Mammary epithelial cell (primary cell): Measurements from ENCODE around the gene LDLRAP1.

ENCODE experiments used
- EZH2 ChIP-seq: IDR thresholded peaks from 2 replicates; pipeline ENCODE4 v1.6.1; 2012; ENCODE audit warnings: low read length, inconsistent platforms, borderline replicate concordance
- TF ChIP-seq, protein P1 (sequence below), 2 donors: IDR thresholded peaks in 1 of 2; conservative IDR thresholded peaks in 1 of 2; 2 replicates each; pipeline ENCODE4 v1.5.1; 2011 to 2012; ENCODE audit warnings: inconsistent platforms in 2 of 2, low read length in 2 of 2, mild to moderate bottlenecking in 2 of 2, control low read depth in 1 of 2, low read depth in 1 of 2; ENCODE audit not compliant: insufficient read depth in 1 of 2; ENCODE audit errors: extremely low read depth in 1 of 2

DNA sequence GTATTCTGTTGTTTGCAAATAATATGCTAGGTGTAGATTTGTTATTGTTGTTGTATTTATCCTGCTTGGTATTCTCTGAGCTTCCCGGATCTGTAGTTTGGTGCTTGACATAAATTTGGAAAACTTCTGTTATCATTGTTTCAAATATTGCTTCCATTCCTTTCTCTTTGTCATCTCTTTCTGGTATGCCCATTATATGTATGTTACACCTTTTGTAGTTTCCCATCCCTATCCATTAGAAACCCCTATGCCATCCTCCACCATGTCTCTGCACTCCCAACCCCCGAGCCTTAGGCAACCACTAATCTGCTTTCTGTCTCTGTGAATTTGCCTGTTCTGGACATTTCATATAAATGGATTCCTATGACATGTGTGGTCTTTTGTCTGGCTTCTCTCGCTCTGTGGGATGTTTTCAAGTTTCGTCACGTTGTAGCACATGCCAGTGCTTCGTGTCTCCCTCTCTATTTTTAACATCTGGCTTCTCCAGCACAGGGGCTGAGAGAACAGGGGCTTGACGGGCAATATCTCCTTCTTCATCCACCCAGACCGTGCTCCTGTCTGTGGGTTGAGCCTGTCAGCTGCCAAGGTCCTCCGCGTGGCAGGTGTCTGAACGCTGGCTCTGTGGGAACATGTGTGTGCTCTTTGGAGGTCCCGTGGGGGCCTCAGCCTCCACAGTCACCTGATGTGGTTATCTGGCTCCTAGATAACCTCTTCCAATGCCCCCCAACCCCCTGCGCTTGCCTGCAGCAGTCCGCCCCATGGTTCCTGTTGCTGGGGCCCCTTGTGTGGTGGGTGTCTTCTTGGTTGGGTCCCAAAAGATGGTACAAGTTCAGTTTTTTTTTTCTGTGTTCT is 40.3 kb downstream of the LDLRAP1 start:
- TF ChIP-seq, protein P1, sequence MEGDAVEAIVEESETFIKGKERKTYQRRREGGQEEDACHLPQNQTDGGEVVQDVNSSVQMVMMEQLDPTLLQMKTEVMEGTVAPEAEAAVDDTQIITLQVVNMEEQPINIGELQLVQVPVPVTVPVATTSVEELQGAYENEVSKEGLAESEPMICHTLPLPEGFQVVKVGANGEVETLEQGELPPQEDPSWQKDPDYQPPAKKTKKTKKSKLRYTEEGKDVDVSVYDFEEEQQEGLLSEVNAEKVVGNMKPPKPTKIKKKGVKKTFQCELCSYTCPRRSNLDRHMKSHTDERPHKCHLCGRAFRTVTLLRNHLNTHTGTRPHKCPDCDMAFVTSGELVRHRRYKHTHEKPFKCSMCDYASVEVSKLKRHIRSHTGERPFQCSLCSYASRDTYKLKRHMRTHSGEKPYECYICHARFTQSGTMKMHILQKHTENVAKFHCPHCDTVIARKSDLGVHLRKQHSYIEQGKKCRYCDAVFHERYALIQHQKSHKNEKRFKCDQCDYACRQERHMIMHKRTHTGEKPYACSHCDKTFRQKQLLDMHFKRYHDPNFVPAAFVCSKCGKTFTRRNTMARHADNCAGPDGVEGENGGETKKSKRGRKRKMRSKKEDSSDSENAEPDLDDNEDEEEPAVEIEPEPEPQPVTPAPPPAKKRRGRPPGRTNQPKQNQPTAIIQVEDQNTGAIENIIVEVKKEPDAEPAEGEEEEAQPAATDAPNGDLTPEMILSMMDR (conservative IDR thresholded peaks at IDR 0.05 in 1 of 2, IDR thresholded peaks at IDR 0.05 in 1 of 2; ENCODE audit: extremely low read depth in 1 of 2, insufficient read depth in 1 of 2, low read depth in 1 of 2, low read length in 2 of 2): no peak
- TF ChIP-seq EZH2: no peak
